8988T (cell line): ENCODE data around the gene IL10RB.
"Not testable (repeated sequence)": the region's sequence is repeated elsewhere in the genome, so short reads cannot be mapped to it uniquely, and the experiment has no call there.

Experiments
- DNase-seq: peaks from one replicate; pipeline ENCODE4 v3.0.0; 2011

Gene IL10RB

GRCh38 chr21:33266050-33266788 lies at the start of gene IL10RB:
IL10RB (plus strand) TSS chr21:33266367; CDS start chr21:33266466, 99 bp downstream.
- DNase-seq, result peak; percentile 74

DNA sequence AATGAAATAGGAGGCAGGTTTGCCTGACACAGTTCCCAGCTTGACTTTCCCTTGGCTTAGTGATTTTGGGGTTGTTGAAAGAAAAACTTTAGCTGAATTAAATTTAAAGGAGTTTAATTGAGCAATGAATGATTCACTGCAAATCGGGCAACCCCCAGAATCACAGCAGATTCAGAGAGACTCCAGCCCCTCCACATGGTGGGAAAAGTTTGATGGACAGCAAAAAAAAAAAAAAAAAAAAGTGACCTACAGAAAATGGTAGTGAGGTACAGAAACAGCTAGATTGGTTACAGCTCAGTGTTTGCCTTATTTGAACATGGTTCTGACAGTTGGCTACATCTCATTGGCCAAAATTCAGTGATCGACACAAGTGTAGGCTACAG lies 49.0 kb upstream of the IL10RB start:
- DNase-seq, result no peak

DNA sequence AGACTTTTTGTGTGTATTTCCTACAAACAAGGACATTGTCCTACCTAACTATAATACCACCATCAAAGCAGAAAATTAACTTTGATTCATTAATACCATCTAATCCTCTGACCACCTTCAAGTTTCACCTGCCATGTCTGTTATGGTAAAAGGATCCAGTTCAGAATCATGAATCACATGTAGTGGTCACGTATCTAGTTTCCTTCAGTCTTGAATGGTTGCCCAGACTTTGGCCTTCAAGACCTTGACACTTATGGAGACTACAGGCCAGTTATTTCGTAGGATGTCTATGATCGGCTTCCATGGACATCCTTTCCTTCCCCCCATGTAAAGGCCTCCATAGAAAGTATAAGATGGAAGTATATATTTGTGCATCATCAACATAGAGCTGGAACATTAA lies 46.9 kb upstream of the IL10RB start:
- DNase-seq, result no peak

GRCh38 chr21:33219954-33220353 lies 46.2 kb upstream of the IL10RB start:
- DNase-seq, result no peak

DNA sequence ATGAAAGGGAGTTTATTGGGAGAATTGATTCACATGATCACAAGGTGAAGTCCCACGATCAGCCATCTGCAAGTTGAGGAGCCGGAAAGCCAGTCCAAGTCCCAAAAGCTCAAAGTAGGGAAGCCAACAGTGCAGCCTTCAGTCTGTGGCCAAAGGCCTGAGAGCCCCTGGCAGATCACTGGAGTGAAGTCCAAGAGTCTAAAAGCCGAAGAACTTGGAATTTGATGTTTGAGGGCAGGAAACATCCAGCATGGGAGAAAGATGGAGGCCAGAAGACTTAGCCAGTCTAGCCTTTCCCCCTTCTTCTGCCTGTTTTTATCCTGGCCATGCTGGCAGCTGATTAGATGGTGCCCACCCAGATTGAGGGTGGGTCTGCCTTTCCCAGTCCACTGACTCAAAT lies 40.8 kb upstream of the IL10RB start:
- DNase-seq, result not testable (repeated sequence)

- no peak for DNase-seq
Measured at GRCh38 chr21:33228455-33228854, 37.7 kb upstream of the IL10RB start.

DNA sequence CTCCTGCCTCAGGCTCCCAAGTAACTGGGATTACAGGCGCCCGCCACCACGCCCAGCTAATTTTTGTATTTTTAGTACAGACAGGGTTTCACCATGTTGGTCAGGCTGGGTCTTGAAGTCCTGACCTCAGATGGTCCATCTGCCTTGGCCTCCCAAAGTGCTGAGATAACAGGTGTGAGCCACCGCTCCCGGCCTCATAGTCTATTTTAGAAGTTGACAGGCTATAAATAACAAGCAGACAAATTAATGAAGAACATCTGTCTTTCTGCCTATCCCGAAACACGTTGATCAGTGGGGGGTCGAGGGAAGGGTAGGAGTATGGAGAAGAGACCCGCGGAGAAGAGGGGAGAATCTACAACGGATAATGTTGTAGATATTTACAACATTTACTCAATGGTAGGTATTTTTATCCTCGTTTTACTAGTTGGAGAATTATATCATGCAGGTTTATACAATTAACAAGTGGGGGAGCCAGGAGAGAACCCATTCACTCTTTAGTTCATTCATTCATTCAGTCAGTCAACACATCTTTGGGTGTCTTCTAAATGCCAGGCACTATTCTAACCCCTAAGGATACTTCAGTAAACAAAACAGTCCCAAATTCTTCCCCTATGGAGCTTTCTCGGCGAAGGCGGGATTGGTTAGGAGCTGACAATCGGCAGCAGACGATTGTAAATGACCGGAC lies 36.9 kb upstream of the IL10RB start:
- DNase-seq, result no peak

DNA sequence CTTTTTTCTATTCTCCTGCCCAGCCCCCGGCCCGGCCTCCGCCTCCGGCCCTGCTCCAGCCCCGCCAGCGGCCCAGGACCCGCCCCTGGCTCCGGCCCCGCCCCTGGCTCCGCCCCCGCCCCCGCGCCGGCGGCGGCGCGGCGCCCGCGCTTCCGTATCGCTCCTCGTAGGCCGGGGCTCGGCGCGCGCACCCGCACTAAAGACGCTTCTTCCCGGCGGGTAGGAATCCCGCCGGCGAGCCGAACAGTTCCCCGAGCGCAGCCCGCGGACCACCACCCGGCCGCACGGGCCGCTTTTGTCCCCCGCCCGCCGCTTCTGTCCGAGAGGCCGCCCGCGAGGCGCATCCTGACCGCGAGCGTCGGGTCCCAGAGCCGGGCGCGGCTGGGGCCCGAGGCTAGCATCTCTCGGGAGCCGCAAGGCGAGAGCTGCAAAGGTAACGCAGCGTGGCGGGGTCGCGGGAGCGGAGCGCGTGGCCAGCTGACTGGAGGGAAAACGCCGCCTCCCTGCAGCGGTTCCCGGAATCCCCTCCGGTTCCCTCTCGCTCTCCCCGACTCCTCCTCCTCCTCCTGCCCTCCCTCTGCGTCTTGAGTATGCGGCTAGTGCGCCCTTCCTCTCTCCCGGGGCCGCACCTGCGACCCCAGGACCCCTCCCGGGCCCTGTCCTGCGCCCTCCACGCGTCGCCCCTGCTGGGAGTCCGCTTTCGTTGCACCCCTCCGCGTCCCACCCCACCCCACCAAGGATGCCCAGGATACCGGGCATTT lies 36.2 kb upstream of the IL10RB start, which contains the start of gene IFNAR2:
Gene IFNAR2 (plus strand): TSS at position 155 of the 761 bp plus-strand sequence. CDS start 11,985 bp downstream, outside the sequence.
- DNase-seq, result peak; percentile 79

GRCh38 chr21:33230545-33231324 lies 35.4 kb upstream of the IL10RB start:
- no peak for DNase-seq

GRCh38 chr21:33231526-33231925 lies 34.6 kb upstream of the IL10RB start:
- DNase-seq, result no peak

DNA sequence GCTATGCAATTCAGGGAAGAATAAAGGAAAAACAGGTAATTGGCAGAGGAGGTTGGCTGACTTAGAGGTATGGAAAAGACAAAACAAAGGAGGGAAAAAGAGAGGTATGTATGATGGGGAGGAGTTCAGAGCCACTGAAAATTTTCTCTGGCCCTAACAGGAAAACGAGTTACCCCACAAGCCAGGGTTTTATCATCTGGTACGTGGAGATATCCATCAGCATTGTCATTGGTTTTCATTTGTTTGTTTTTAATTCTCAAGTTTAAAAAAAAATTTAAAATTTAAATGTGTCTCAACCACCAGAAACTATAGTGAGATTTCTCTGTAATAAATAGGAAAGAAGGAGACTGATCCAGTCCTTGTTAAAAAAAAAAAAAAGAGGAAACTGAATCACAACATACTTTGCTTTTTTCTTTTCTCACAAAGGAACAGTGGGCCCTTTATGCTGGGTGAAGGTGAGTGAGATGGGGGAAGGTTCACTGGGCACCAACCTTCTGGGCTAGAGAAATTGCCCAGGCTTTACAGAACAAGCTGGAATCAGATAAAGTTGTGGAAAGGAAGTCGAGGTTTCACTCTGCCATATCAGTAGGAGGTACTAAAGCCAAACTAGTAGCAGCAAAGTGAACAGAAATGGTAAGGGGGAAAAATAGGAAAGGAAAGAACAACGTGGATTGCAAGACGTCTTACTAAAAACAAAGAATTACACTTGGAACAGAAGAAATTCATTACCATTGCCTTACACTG lies 33.7 kb upstream of the IL10RB start:
- DNase-seq, result no peak

DNA sequence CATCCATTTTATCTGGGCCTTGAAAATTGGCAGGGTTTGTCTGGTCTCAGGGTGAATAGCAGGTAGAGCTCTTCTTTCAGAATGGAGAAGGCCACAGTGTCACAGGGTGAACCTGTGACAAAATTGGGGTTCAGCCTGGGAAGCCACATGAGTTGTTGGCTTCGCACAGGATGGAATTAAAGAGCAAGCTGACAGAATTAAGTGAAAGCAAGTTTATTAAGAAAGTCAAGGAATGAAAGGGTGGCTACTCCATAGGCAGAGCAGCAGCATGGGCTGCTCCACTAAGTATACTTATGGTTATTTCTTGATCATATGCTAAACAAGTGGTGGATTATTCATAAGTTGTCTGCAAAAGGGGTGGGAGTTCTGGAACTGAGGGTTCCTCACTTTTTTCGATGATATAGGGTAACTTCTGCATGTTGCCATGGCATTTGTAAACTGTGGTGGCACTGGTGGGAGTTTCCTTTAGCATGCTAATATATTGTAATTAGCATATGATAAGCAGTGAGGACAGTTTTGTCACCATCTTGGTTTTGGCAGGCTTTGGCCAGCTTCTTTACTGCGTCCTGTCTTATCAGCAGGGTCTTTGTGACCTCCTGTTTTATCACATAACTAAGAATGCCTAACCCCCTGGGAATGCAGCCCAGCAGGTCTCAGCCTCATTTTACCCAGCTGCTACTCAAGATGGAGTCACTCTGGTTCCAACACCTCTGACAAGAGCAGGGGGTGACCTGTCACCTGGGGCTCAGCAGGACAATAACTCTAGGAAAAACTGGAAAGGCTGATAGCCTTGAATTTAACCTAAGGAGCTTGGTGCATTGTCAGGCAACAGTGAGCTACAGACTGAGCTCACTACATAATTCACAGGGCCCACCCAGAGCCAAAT lies 31.3 kb upstream of the IL10RB start:
- DNase-seq, result no peak

GRCh38 chr21:33236013-33236686 lies 30.0 kb upstream of the IL10RB start:
- DNase-seq, result no peak

- DNase-seq, result no peak
Measured at GRCh38 chr21:33236766-33237165, 29.4 kb upstream of the IL10RB start.

- DNase-seq, result no peak
Measured at GRCh38 chr21:33237486-33237885, 28.7 kb upstream of the IL10RB start.

DNA sequence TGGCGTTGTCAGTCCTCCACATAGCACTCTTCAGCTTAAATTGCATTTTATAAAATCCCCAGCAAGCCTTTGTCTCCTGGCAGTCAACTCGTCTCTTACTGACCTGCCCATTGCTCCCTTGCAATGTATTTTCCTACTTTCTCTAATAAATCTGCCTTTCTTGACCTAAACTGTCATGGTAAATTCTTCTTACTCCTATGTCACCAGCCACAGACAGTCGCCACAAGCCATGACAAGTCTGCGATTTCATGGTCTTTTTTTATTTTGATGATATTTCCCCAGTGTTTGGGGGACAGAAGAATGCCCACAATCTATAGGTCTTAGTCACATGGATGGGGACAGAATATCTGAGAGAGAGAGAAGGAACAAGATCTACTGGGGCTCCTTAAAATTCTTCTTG lies 28.0 kb upstream of the IL10RB start:
- DNase-seq, result no peak

- DNase-seq, result no peak
Measured at GRCh38 chr21:33238565-33239255, 27.5 kb upstream of the IL10RB start.

- not testable (repeated sequence) for DNase-seq
Measured at GRCh38 chr21:33239559-33240127, 26.5 kb upstream of the IL10RB start.

DNA sequence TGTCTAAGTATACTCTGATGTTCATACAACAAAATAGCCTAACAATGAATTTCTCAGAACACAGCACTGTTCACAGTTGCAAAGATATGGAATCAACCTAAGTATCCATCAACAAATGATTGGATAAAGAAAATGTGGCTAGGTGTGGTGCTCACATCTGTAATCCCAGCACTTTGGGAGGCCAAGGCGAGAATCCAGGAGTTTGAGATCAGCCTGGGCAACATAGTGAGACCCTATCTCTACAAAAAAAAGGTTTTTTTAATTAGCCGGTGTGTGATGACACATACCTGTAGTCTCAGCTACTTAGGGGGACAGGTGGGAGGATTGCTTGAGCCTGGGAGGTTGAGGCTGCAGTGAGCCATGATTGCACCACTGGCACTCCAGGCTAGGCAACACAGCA lies 25.8 kb upstream of the IL10RB start:
- no peak for DNase-seq
